Activated CD4-positive, alpha-beta memory T cell treated with anti-CD3 and anti-CD28 coated beads for 36 hours (primary cell): ENCODE measurements around the gene PRR5L. TPM values are rescaled to one million over a fixed set of nuclear protein-coding genes. Genes with fewer than 3 reads are reported as not detected.
"Not testable (repeated sequence)": the region's sequence is repeated elsewhere in the genome, so short reads cannot be mapped to it uniquely, and the experiment has no call there.

Experiments used
- CTCF ChIA-PET: fragments of 350-600 bp; sonication (Branson Sonifier 250); formaldehyde crosslinking; loops from one replicate; lab custom pipeline; 2021; ENCODE audit warnings: antibody characterized with exemption, inconsistent platforms; lab: Charles Lee
- POLR2A ChIA-PET: fragments of 350-600 bp; sonication (Branson Sonifier 250); formaldehyde crosslinking; loops from one replicate; lab custom pipeline; 2021; ENCODE audit warnings: antibody characterized with exemption; lab: Charles Lee
- DNase-seq: peaks from one replicate; pipeline ENCODE4 v3.0.0-alpha.2; 2020
- H3K27ac Mint-ChIP-seq: one replicate; pipeline ENCODE4 v1.8.0; 2021; ENCODE audit warnings: mixed read lengths
- H3K27me3 Mint-ChIP-seq: one replicate; pipeline ENCODE4 v1.8.0; 2021; ENCODE audit warnings: mixed read lengths
- H3K36me3 Mint-ChIP-seq: one replicate; pipeline ENCODE4 v1.8.0; 2021; ENCODE audit warnings: mixed read lengths
- H3K4me1 Mint-ChIP-seq: one replicate; pipeline ENCODE4 v1.8.0; 2021; ENCODE audit warnings: low read depth, mixed read lengths
- H3K4me3 Mint-ChIP-seq: one replicate; pipeline ENCODE4 v1.8.0; 2021; ENCODE audit warnings: mild to moderate bottlenecking, mixed read lengths
- H3K9me3 Mint-ChIP-seq: one replicate; pipeline ENCODE4 v1.8.0; 2021; ENCODE audit warnings: mixed read lengths
- intact Hi-C: fragments of 100-400 bp; cut with micrococcal nuclease; formaldehyde crosslinking; loops from one replicate; pipeline ENCODE4 v1.15.1; 2023
- total RNA-seq, 2 experiments: library from RNA; stranded (reverse); gene quantifications; one replicate each; pipeline ENCODE4 v1.2.3, GENCODE V29; 2021

Gene PRR5L
- total RNA-seq, 2 experiments from 2014 or later: 42.7 to 43.6 TPM

- DNase-seq: peak; percentile 92
- Mint-ChIP-seq H3K4me1 (peaks cover 27% of the 10 kb centered on the region), H3K9me3 (no peaks in the 10 kb centered on the region), H3K27me3 (peaks cover 5% of the 10 kb centered on the region), H3K4me3 (peak within 1 kb of the TSS; percentile 94), H3K36me3 (no peaks in the 10 kb centered on the region), H3K27ac (peak within 1 kb of the TSS; percentile 86)
- CTCF ChIA-PET: interaction anchor here (0.6 to 3.5 kb wide), 19 partner anchors 8 to 237 kb away, joined by 3 to 34 read pairs (median 4); partner anchors contain the start of gene COMMD9
- POLR2A ChIA-PET: interaction anchor here (1.4 kb wide), 1 partner anchor 848 kb away, joined by 3 read pairs; the partner anchor contains the start of gene TRIM44
- intact Hi-C loops: loop anchor here (1.0 to 10.0 kb wide), 7 partner anchors 31 to 895 kb away; partner anchors contain the start of genes COMMD9, FJX1 and TRIM44
These were observed 213.9 kb downstream of the PRR5L start, which contains the start of gene TRAF6 for GRCh38 chr11:36509694-36510593. Gene TRAF6 (minus strand): TSS chr11:36510272. CDS start chr11:36501515, 8,757 bp downstream.

GRCh38 chr11:36510594-36510942 is 214.5 kb downstream of the PRR5L start:
- peaks cover 23% of the 10 kb centered on the region for H3K4me1 Mint-ChIP-seq
- intact Hi-C loops: loop anchor here (1.0 to 2.0 kb wide), 3 partner anchors 30 to 237 kb away; partner anchors contain the start of gene COMMD9
- H3K27ac Mint-ChIP-seq: peak overlapping the region; percentile 86
- ChIA-PET CTCF (interaction anchor here (0.7 to 3.5 kb wide), 10 partner anchors 10 to 236 kb away, joined by 3 to 34 read pairs (median 6); partner anchors contain the start of gene COMMD9), POLR2A (interaction anchor here (1.4 kb wide), 1 partner anchor 848 kb away, joined by 3 read pairs; the partner anchor contains the start of gene TRIM44)
- peaks cover 7% of the 10 kb centered on the region for H3K27me3 Mint-ChIP-seq
- H3K36me3 Mint-ChIP-seq: no peaks in the 10 kb centered on the region
- no peaks in the 10 kb centered on the region for H3K9me3 Mint-ChIP-seq
- peak overlapping the region; percentile 94 for H3K4me3 Mint-ChIP-seq
- DNase-seq: no peak

GRCh38 chr11:36511062-36511461 is 215.0 kb downstream of the PRR5L start:
- DNase-seq, H3K27me3 Mint-ChIP-seq, POLR2A ChIA-PET, H3K9me3 Mint-ChIP-seq, H3K27ac Mint-ChIP-seq, H3K36me3 Mint-ChIP-seq: not testable (repeated sequence)
- intact Hi-C loops: loop anchor here (2.0 kb wide), 1 partner anchor 30 kb away; no protein-coding TSS in a partner anchor
- CTCF ChIA-PET: interaction anchor here (0.7 to 3.5 kb wide), 11 partner anchors 10 to 263 kb away, joined by 3 to 34 read pairs (median 7); partner anchors contain the start of gene COMMD9
- Mint-ChIP-seq H3K4me1 (peaks cover 18% of the 10 kb centered on the region), H3K4me3 (peak overlapping the region; percentile 94)

- ChIA-PET CTCF (interaction anchor here (0.7 to 1.8 kb wide), 4 partner anchors 11 to 264 kb away, joined by 3 to 11 read pairs (median 4); no protein-coding TSS in a partner anchor), POLR2A (no interaction called here)
- Mint-ChIP-seq H3K27ac (no peak overlapping the region), H3K4me1 (peaks cover 16% of the 10 kb centered on the region), H3K27me3 (peaks cover 7% of the 10 kb centered on the region), H3K9me3 (no peaks in the 10 kb centered on the region), H3K4me3 (no peak overlapping the region), H3K36me3 (no peaks in the 10 kb centered on the region)
- intact Hi-C loops: no loop called here
- DNase-seq: no peak
These were observed 215.9 kb downstream of the PRR5L start for GRCh38 chr11:36512016-36512415.

GRCh38 chr11:36513965-36514364 is 217.9 kb downstream of the PRR5L start:
- Mint-ChIP-seq H3K4me1 (peaks cover 6% of the 10 kb centered on the region), H3K27ac (no peak overlapping the region), H3K36me3 (no peaks in the 10 kb centered on the region), H3K27me3 (peaks cover 10% of the 10 kb centered on the region), H3K9me3 (no peaks in the 10 kb centered on the region), H3K4me3 (no peak overlapping the region)
- CTCF ChIA-PET: interaction anchor here (1.4 to 2.4 kb wide), 2 partner anchors 49 to 233 kb away, joined by 4 to 7 read pairs; no protein-coding TSS in a partner anchor
- no peak for DNase-seq
- intact Hi-C loops: no loop called here
- POLR2A ChIA-PET: interaction anchor here (0.6 kb wide), 1 partner anchor 176 kb away, joined by 3 read pairs; no protein-coding TSS in a partner anchor

Other genes with a start within 250 kb of the PRR5L start
- 10 to 100 TPM; 23.7 to 28.1 TPM for gene COMMD9, start 6.9 kb upstream of the PRR5L start, total RNA-seq
- gene TRAF6, start 214.0 kb downstream of the PRR5L start, total RNA-seq: 10 to 100 TPM; 12.0 to 12.1 TPM